ENCODE data around the gene GSN.

Gene GSN

GRCh38 chr9:121235512-121235911, 32.5 kb upstream of the GSN start:
- H3K4me3 ChIP-seq (ENCODE audit: low read depth, low read length), result no peak overlapping the region
- TF ChIP-seq, protein P1, sequence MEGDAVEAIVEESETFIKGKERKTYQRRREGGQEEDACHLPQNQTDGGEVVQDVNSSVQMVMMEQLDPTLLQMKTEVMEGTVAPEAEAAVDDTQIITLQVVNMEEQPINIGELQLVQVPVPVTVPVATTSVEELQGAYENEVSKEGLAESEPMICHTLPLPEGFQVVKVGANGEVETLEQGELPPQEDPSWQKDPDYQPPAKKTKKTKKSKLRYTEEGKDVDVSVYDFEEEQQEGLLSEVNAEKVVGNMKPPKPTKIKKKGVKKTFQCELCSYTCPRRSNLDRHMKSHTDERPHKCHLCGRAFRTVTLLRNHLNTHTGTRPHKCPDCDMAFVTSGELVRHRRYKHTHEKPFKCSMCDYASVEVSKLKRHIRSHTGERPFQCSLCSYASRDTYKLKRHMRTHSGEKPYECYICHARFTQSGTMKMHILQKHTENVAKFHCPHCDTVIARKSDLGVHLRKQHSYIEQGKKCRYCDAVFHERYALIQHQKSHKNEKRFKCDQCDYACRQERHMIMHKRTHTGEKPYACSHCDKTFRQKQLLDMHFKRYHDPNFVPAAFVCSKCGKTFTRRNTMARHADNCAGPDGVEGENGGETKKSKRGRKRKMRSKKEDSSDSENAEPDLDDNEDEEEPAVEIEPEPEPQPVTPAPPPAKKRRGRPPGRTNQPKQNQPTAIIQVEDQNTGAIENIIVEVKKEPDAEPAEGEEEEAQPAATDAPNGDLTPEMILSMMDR (IDR thresholded peaks at IDR 0.05; ENCODE audit: borderline replicate concordance, insufficient read depth, low read depth, low read length), result no peak

GRCh38 chr9:121237916-121238315, 30.0 kb upstream of the GSN start:
- TF ChIP-seq, protein P1 (IDR thresholded peaks at IDR 0.05; ENCODE audit: borderline replicate concordance, insufficient read depth, low read depth, low read length), result no peak
- H3K4me3 ChIP-seq (ENCODE audit: low read depth, low read length), result no peak overlapping the region

DNA sequence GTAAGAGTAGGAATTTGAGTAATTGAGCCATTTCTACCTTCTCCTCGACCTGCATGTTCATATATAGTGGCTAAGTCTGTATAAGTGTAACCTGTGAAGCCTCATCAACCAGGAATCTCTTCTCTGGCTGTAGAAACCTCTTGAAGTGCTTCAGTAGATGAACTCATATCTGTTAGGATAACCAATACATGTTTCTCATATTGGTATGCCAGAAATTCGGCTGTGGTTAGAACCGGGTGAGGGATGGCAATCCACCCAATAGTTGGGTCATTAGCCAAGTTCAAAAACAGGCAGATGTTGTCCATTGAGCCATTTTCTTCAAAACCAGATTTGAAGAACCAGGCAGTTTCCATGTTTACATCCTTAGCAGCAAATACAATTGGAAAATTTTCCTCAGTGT, 28.9 kb upstream of the GSN start:
- TF ChIP-seq, protein P1 (IDR thresholded peaks at IDR 0.05; ENCODE audit: borderline replicate concordance, insufficient read depth, low read depth, low read length), result no peak
- no peak overlapping the region for H3K4me3 ChIP-seq (ENCODE audit: low read depth, low read length)

DNA sequence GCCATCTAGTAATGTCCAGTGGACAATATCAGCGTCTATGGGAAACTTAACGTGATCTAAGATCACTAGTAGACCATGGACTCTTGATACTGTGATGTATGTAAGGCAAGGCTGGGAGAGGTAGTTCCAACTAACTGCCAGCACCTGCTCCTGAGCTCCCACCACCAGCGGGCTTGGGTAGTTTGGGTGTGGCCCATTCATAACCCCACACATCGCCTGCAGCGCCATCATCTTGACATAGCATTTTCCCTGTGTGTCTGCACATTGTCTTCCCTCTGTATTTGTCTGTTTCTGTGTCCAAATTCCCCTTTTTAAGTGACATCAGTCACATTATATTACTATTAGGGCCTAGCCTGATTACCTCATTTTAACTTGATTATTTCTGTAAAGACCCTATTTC, 28.1 kb upstream of the GSN start:
- TF ChIP-seq, protein P1 (IDR thresholded peaks at IDR 0.05; ENCODE audit: borderline replicate concordance, insufficient read depth, low read depth, low read length), result no peak

GRCh38 chr9:121240472-121241135, 27.4 kb upstream of the GSN start:
- TF ChIP-seq, protein P1 (IDR thresholded peaks at IDR 0.05; ENCODE audit: borderline replicate concordance, insufficient read depth, low read depth, low read length), result no peak
- no peak overlapping the region for H3K4me3 ChIP-seq (ENCODE audit: low read depth, low read length)

More for the DNA sequence above, 28.1 kb upstream of the GSN start:
- H3K4me3 ChIP-seq (ENCODE audit: low read depth, low read length), result no peak overlapping the region

DNA sequence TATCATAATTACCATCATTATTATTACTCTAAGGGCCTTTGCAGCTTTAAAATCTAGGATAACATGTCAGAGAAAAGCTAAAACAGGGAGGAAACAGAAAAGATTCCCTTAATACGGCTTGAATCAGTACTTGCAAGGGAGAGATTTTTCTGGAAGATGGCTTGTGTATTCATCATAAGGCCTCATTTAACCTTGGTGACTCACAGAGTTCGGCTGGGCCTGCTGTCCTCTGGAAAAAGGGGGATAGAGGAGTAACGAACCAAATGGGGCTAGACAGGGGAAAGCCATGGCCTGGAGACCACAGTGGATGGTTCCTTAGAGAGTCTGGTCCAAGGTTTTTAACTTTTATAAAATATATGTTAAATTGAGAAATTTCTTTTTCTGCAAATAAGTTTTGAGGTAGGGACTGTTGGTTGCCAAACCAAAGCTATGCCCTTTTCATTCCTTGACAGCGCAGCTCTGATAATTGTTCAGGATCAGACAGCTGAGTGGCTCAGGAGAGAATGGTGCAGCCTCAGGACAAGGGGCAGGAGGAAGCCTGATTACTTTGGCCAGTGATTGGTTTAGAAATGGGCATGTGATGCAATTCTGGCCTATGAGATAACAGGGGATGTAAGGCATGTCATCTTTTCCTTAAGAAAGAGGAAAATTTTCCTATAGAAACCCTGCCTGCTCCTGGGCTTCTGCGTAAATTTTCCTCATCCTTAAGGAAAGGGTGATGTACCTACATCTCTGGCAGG, 25.6 kb upstream of the GSN start:
- TF ChIP-seq, protein P1 (IDR thresholded peaks at IDR 0.05; ENCODE audit: borderline replicate concordance, insufficient read depth, low read depth, low read length), result no peak
- H3K4me3 ChIP-seq (ENCODE audit: low read depth, low read length), result no peak overlapping the region

GRCh38 chr9:121242959-121243346, 25.0 kb upstream of the GSN start:
- TF ChIP-seq, protein P1 (IDR thresholded peaks at IDR 0.05; ENCODE audit: borderline replicate concordance, insufficient read depth, low read depth, low read length), result no peak
- no peak overlapping the region for H3K4me3 ChIP-seq (ENCODE audit: low read depth, low read length)
